Measurements from ENCODE around the gene C4orf50. TPM values are rescaled to one million over a fixed set of nuclear protein-coding genes. Genes with fewer than 3 reads are reported as not detected.

Gene C4orf50
- total and polyA plus RNA-seq, 7 donors, result not detected

- Histone ChIP-seq H3K4me1 (peaks cover 3% of the 10 kb centered on the region), H3K27me3 (ENCODE audit: insufficient read depth in 3 of 3, low read length in 2 of 3) (peaks cover 0 to 43% (median 20%) of the 10 kb centered on the region in 3 donors), H3K27ac (no peak overlapping the region), H3K9me3 (no peaks in the 10 kb centered on the region), H3K36me3 (ENCODE audit: insufficient read depth in 1 of 2, low read depth in 1 of 2) (no peaks in the 10 kb centered on the region), H3K4me3 (no peak overlapping the region)
- DNase-seq (no peak), ATAC-seq (no peak)
- TF ChIP-seq CTCF (IDR thresholded peaks at IDR 0.05), result no peak
- 51 to 61% (median 55%) methylated on average over 7 of the region's 7 CpGs for WGBS, 3 donors
- intact Hi-C loops (cut with DNase I), result no loop called here
These were observed 133.4 kb downstream of the C4orf50 start for GRCh38 chr4:5884796-5885195.

DNA sequence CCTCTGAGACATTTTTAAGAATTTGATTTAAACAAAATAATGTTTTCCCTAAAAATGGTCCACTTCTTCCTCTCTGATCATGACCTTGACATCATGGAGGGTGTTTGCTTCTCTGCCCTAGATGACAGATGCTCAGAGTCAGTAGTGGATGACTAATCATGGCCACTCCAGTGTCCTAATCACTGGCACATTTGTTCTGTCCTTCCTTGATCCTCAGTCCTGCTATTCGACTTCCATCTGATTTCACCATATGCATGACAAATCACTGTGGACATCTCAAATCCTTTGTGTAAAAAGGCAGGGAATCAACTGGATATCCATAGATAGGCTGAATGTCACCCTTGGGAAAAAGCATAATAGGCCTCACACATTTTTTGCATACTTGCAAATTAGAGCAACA is 134.3 kb downstream of the C4orf50 start:
- peaks cover 3% of the 10 kb centered on the region for H3K4me1 ChIP-seq
- no peak for DNase-seq
- intact Hi-C loops (cut with DNase I), result no loop called here
- H3K27me3 ChIP-seq (ENCODE audit: insufficient read depth in 3 of 3, low read length in 2 of 3), result peaks cover 0 to 39% (median 15%) of the 10 kb centered on the region in 3 donors
- H3K36me3 ChIP-seq (ENCODE audit: insufficient read depth in 1 of 2, low read depth in 1 of 2), result no peaks in the 10 kb centered on the region
- no peak for TF ChIP-seq CTCF (IDR thresholded peaks at IDR 0.05)
- H3K27ac ChIP-seq, result no peak overlapping the region
- H3K4me3 ChIP-seq, result no peak overlapping the region
- H3K9me3 ChIP-seq, result no peaks in the 10 kb centered on the region
- no peak for ATAC-seq
- WGBS, 3 donors, result 6 to 14% (median 10%) methylated on average over 1 of the region's 1 CpG

- H3K36me3 ChIP-seq (ENCODE audit: insufficient read depth in 1 of 2, low read depth in 1 of 2), result no peaks in the 10 kb centered on the region
- H3K27ac ChIP-seq, result no peak overlapping the region
- DNase-seq, result no peak
- WGBS, 3 donors, result 69 to 82% (median 77%) methylated on average over 3 of the region's 3 CpGs
- no peak for ATAC-seq
- intact Hi-C loops (cut with DNase I), result no loop called here
- peaks cover 0 to 39% (median 7%) of the 10 kb centered on the region in 3 donors for H3K27me3 ChIP-seq (ENCODE audit: insufficient read depth in 3 of 3, low read length in 2 of 3)
- H3K4me3 ChIP-seq, result no peak overlapping the region
- H3K9me3 ChIP-seq, result no peaks in the 10 kb centered on the region
- TF ChIP-seq CTCF (IDR thresholded peaks at IDR 0.05), result no peak
- peaks cover 3% of the 10 kb centered on the region for H3K4me1 ChIP-seq
These were observed 135.3 kb downstream of the C4orf50 start for GRCh38 chr4:5882947-5883346.

DNA sequence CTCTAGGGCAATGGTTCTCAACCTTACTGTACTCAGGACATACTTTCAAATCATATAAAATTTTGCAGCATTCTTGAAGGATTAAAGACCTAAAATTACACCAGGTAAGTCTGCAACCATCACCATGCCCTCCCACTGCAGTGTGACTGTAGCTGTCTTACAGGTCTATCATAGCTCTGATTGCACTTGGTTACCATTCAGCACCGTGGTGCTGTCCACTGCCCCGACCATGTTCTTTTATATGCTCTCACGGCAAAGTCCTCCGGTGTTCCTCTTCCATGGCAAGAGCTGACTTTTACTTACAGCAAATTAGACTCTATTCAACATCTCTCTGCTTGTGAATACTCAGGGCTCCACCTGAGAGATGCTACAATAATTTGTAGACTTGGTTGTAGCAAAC is 136.9 kb downstream of the C4orf50 start:
- H3K4me1 ChIP-seq, result no peaks in the 10 kb centered on the region
- ATAC-seq, result no peak
- peaks cover 0 to 23% (median 0%) of the 10 kb centered on the region in 3 donors for H3K27me3 ChIP-seq (ENCODE audit: insufficient read depth in 3 of 3, low read length in 2 of 3)
- TF ChIP-seq CTCF (IDR thresholded peaks at IDR 0.05), result no peak
- WGBS, 3 donors, result 13 to 18% (median 14%) methylated on average over 4 of the region's 4 CpGs
- H3K36me3 ChIP-seq (ENCODE audit: insufficient read depth in 1 of 2, low read depth in 1 of 2), result no peaks in the 10 kb centered on the region
- no peak overlapping the region for H3K4me3 ChIP-seq
- H3K9me3 ChIP-seq, result no peaks in the 10 kb centered on the region
- intact Hi-C loops (cut with DNase I), result no loop called here
- DNase-seq, result no peak
- H3K27ac ChIP-seq, result no peak overlapping the region

DNA sequence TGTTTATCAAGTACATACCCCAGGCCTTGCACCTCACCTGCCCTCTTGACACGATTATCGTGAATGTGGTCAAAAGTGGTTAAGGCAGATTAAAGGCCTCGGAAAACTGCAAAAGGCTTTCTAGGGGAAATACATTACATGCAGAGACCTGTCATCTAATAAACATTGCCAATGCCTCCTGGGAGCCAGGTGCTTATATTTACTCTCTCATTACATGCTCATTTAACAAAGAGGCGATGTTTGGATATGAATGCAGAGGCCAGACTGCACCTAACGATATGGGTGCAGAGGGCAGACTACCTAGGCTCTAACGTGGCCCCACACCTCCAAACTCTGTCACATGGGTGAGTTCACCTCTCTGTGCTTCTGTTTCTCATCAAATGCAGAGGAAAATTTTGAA is 139.9 kb downstream of the C4orf50 start:
- DNase-seq, result no peak
- ATAC-seq, result no peak
- WGBS, 3 donors, result 81 to 84% (median 81%) methylated on average over 6 of the region's 6 CpGs
- Histone ChIP-seq H3K27ac (no peak overlapping the region), H3K4me3 (no peak overlapping the region), H3K36me3 (ENCODE audit: insufficient read depth in 1 of 2, low read depth in 1 of 2) (no peaks in the 10 kb centered on the region), H3K4me1 (no peaks in the 10 kb centered on the region), H3K27me3 (ENCODE audit: insufficient read depth in 3 of 3, low read length in 2 of 3) (peaks cover 0 to 18% (median 0%) of the 10 kb centered on the region in 3 donors), H3K9me3 (no peaks in the 10 kb centered on the region)
- no peak for TF ChIP-seq CTCF (IDR thresholded peaks at IDR 0.05)
- intact Hi-C loops (cut with DNase I), result no loop called here
